ENCODE results near the gene TMC4. TPM values are rescaled to one million over a fixed set of nuclear protein-coding genes. Genes with fewer than 3 reads are reported as not detected.

Gene TMC4
- total and polyA plus RNA-seq, 2 donors, result 2.1 to 15.4 TPM

DNA sequence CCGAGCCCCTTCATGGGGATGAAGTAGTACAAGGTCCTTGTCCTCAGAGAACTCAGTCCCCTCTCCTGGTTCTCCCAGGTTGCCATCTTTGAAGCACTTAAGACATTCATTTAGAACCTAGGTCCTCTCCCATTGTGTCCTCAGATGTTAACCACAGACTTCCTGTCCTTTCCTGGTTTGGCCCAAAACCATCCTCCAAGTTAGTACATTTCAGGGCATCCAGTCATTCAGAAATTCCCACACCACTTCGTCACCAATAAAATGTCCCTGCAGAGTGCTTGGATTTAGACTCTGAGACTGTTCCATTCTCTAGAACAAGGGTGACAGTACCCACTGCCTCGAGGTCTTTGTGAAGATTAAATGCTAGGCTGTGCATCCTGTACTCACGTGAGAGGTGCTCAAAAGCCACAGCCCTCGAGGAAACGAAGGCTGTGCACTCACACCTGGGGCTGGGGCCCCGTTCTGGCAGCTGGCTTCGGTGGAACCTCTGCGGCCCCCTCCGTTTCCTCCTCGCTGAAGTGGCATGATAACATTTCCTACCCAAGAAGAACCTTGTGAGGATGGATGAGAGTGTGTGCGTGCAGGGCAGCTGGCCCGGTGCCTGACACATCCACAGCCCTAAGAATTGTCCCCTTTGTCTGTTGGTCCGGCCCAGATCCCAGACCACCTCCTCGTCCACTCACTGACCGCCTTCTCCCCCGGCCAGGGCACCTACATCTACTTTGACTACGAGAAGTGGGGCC is 18.2 kb downstream of the TMC4 start:
- Histone ChIP-seq H3K36me3 (ENCODE audit: control insufficient read depth in 2 of 2, insufficient read depth in 2 of 2, low read length in 1 of 2) (peaks cover 77 to 86% of the 10 kb centered on the region in 2 donors), H3K27me3 (ENCODE audit: control insufficient read depth in 2 of 2, insufficient read depth in 1 of 2, low read length in 1 of 2) (no peaks in the 10 kb centered on the region), H3K9me3 (ENCODE audit: control insufficient read depth in 2 of 2, insufficient read depth in 1 of 2, low read length in 1 of 2) (no peaks in the 10 kb centered on the region), H3K4me3 (ENCODE audit: low read length in 2 of 2) (no peak overlapping the region), H3K27ac (ENCODE audit: low read depth in 1 of 2, low read length in 1 of 2) (peak overlapping the region; percentile 76 to 94), H3K4me1 (ENCODE audit: control insufficient read depth in 2 of 2, insufficient read depth in 2 of 2, low read length in 2 of 2) (peaks cover 33 to 56% of the 10 kb centered on the region in 2 donors)
- 38% methylated on average over 18 of the region's 18 CpGs for WGBS
- DNase-seq (ENCODE audit: low read depth in 6 of 9, low spot score in 9 of 9), result peak; percentile 62 to 95 (median 86)

DNA sequence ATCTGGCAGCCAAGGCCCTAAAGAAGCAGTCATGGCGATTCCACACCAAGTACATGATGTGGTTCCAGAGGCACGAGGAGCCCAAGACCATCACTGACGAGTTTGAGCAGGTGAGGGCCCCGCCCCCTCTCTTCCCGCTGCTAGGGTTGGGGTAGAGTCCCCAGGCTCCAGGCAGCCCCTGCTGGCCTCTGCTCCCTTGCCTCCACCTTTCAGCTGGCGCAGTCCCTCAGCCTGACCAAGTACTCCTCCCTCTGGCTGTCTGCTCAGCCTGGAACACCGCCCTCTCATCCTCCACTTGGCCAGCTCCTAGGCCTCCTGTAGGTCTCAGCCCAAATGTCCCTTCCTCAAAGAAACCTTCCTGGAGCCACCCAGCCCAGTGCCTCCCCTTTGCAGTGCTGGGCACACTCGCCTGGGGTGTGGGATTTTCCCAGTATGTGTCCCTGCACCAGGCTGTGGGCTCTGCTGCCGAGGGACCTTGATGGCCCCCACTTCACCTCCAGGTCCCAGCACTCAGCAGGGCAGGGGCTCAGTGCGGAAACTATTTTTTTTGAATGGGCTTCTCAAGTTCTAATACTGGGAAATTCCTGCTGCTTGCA is 19.1 kb downstream of the TMC4 start:
- DNase-seq (ENCODE audit: low read depth in 6 of 9, low spot score in 9 of 9), result no peak
- H3K4me1 ChIP-seq (ENCODE audit: control insufficient read depth in 2 of 2, insufficient read depth in 2 of 2, low read length in 2 of 2), result peaks cover 33 to 52% of the 10 kb centered on the region in 2 donors
- WGBS, result 95% methylated on average over 10 of the region's 10 CpGs

DNA sequence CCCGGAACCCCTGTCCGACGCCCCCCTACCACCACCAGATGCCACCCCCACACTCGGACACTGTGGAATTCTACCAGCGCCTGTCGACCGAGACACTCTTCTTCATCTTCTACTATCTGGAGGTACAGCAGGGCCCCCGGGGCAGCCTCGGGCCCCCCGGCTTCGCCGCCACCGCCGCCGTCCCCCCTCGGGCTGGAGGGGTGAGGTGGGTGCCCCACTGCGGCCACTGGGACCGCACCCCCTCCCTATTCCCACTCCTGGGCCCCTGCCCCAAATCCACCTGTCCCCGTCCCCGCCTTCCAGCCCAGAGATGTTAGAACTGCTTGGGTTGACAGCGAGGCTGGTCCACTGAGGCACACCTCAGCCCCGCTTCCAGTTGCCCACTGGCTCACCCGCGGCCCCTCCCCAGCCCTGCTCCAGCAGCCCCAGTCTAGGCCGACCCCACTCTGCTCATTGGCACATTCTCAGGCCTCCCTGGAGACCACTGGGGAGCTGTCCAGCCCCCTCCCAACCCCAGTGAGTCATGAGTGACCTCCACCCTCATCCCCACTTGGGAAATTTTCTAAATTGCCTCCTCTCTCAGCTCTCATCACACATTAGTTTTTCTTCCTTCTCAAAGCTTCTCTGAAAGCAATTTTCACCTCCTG is 20.0 kb downstream of the TMC4 start:
- H3K27ac ChIP-seq (ENCODE audit: low read depth in 1 of 2, low read length in 1 of 2), result peak overlapping the region in 1 of 2 donors; percentile 94
- DNase-seq (ENCODE audit: low read depth in 6 of 9, low spot score in 9 of 9), result no peak

More for the DNA sequence above, 19.1 kb downstream of the TMC4 start:
- no peak overlapping the region for H3K4me3 ChIP-seq (ENCODE audit: low read length in 2 of 2)
- no peaks in the 10 kb centered on the region for H3K9me3 ChIP-seq (ENCODE audit: control insufficient read depth in 2 of 2, insufficient read depth in 1 of 2, low read length in 1 of 2)
- no peaks in the 10 kb centered on the region for H3K27me3 ChIP-seq (ENCODE audit: control insufficient read depth in 2 of 2, insufficient read depth in 1 of 2, low read length in 1 of 2)
- peak overlapping the region in 1 of 2 donors; percentile 94 for H3K27ac ChIP-seq (ENCODE audit: low read depth in 1 of 2, low read length in 1 of 2)
- H3K36me3 ChIP-seq (ENCODE audit: control insufficient read depth in 2 of 2, insufficient read depth in 2 of 2, low read length in 1 of 2), result peaks cover 86 to 94% of the 10 kb centered on the region in 2 donors

DNA sequence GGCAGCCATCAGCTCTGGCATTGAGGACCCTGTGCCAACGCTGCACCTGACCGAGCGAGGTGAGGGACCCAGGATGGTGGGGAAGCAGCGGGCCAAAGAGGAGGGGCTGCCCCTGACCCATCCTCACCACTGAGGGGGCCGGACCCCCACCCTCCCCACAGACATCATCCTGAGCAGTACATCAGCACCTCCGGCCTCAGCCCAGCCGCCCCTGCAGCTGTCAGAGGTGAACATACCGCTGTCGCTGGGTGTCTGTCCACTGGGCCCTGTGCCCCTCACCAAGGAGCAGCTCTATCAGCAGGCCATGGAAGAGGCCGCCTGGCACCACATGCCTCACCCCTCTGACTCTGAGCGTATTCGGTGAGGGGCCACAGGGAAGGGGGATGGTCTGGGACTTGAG is 20.7 kb downstream of the TMC4 start:
- Histone ChIP-seq H3K9me3 (ENCODE audit: control insufficient read depth in 2 of 2, insufficient read depth in 1 of 2, low read length in 1 of 2) (no peaks in the 10 kb centered on the region), H3K27ac (ENCODE audit: low read depth in 1 of 2, low read length in 1 of 2) (no peak overlapping the region), H3K27me3 (ENCODE audit: control insufficient read depth in 2 of 2, insufficient read depth in 1 of 2, low read length in 1 of 2) (no peaks in the 10 kb centered on the region), H3K4me3 (ENCODE audit: low read length in 2 of 2) (no peak overlapping the region), H3K4me1 (ENCODE audit: control insufficient read depth in 2 of 2, insufficient read depth in 2 of 2, low read length in 2 of 2) (peaks cover 25 to 42% of the 10 kb centered on the region in 2 donors), H3K36me3 (ENCODE audit: control insufficient read depth in 2 of 2, insufficient read depth in 2 of 2, low read length in 1 of 2) (peaks cover 91 to 92% of the 10 kb centered on the region in 2 donors)
- 98% methylated on average over 12 of the region's 12 CpGs for WGBS
- no peak for DNase-seq (ENCODE audit: low read depth in 6 of 9, low spot score in 9 of 9)

More for the DNA sequence above, 20.0 kb downstream of the TMC4 start:
- H3K4me1 ChIP-seq (ENCODE audit: control insufficient read depth in 2 of 2, insufficient read depth in 2 of 2, low read length in 2 of 2), result peaks cover 25 to 44% of the 10 kb centered on the region in 2 donors
- H3K4me3 ChIP-seq (ENCODE audit: low read length in 2 of 2), result no peak overlapping the region
- WGBS, result 98% methylated on average over 25 of the region's 25 CpGs
- peaks cover 91 to 92% of the 10 kb centered on the region in 2 donors for H3K36me3 ChIP-seq (ENCODE audit: control insufficient read depth in 2 of 2, insufficient read depth in 2 of 2, low read length in 1 of 2)
- no peaks in the 10 kb centered on the region for H3K27me3 ChIP-seq (ENCODE audit: control insufficient read depth in 2 of 2, insufficient read depth in 1 of 2, low read length in 1 of 2)
- H3K9me3 ChIP-seq (ENCODE audit: control insufficient read depth in 2 of 2, insufficient read depth in 1 of 2, low read length in 1 of 2), result no peaks in the 10 kb centered on the region

DNA sequence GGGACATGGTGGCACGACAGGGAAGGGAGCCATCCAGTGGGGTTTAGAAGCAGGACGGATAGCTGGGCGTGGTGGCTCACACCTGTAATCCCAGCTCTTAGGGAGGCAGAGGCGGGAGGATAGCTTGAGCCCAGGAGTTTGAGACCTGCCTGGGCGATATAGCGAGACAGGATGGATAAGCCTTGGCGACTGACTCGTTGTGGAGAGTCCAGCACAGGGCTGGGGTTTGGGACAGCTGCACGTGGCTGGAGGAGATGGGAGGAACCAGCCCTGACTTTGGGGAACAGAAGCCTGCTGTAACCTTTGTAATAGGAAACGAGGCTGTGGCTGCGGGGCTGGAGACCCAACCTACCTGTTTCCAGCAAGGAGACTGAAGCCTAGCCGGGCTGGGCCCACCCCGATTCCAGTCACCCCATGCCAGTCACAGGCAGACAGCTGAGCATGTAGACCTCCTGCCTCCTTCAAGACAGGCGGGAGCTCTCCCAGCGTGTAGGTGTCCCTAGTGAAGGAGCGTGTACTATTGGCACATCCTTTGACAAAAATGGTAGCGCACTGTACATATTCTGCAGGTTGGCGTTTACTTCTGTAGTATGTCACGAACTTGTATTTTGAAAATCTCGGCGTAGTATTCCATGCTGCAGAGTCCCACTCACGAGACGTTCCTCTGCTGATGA is 21.5 kb downstream of the TMC4 start:
- H3K27ac ChIP-seq (ENCODE audit: low read depth in 1 of 2, low read length in 1 of 2), result no peak overlapping the region
- no peak for DNase-seq (ENCODE audit: low read depth in 6 of 9, low spot score in 9 of 9)
- H3K9me3 ChIP-seq (ENCODE audit: control insufficient read depth in 2 of 2, insufficient read depth in 1 of 2, low read length in 1 of 2), result no peaks in the 10 kb centered on the region
- H3K4me3 ChIP-seq (ENCODE audit: low read length in 2 of 2), result no peak overlapping the region
- WGBS, result 96% methylated on average over 23 of the region's 23 CpGs
- H3K27me3 ChIP-seq (ENCODE audit: control insufficient read depth in 2 of 2, insufficient read depth in 1 of 2, low read length in 1 of 2), result no peaks in the 10 kb centered on the region
- peaks cover 91 to 92% of the 10 kb centered on the region in 2 donors for H3K36me3 ChIP-seq (ENCODE audit: control insufficient read depth in 2 of 2, insufficient read depth in 2 of 2, low read length in 1 of 2)
- H3K4me1 ChIP-seq (ENCODE audit: control insufficient read depth in 2 of 2, insufficient read depth in 2 of 2, low read length in 2 of 2), result peaks cover 25 to 35% of the 10 kb centered on the region in 2 donors

DNA sequence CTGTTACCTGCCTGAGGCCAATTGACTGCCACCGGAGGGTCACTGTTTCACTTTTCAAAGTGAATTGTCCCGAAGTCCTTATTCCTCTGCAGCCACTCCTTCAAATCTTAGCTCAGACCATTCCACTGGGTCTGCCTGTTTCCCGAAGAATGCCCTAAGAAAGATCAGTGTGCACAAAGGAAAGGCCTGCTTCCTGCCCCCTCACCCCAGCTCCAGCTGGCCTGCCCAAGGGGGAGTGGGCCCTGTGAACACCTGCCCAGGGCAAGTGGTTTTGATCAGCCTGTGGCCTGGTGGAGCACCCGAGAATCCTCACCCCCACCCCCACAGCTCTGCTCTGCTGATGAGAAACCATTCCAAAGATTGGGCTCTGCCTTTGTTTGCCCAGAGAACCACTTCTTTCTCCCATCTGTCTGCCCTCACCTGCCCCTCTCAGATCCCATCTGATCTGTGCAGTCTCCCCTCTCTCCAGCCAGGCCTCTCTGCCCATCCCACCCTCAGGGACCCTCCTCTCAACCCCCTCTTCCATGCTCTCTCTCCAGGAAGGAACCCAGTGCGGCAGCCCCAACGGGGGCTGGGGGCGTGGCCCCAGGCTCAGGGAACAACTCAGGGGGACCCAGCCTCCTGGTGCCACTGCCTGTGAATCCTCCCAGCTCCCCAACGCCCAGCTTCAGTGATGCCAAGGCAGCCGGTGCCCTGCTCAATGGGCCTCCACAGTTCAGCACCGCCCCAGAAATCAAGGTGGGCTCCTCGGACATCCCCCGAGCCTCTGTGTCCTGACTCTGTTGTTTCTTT is 23.7 kb downstream of the TMC4 start:
- H3K4me1 ChIP-seq (ENCODE audit: control insufficient read depth in 2 of 2, insufficient read depth in 2 of 2, low read length in 2 of 2), result peaks cover 7 to 12% of the 10 kb centered on the region in 2 donors
- H3K27ac ChIP-seq (ENCODE audit: low read depth in 1 of 2, low read length in 1 of 2), result peak overlapping the region in 1 of 2 donors; percentile 12
- peaks cover 92 to 95% of the 10 kb centered on the region in 2 donors for H3K36me3 ChIP-seq (ENCODE audit: control insufficient read depth in 2 of 2, insufficient read depth in 2 of 2, low read length in 1 of 2)
- no peak overlapping the region for H3K4me3 ChIP-seq (ENCODE audit: low read length in 2 of 2)
- 89% methylated on average over 12 of the region's 12 CpGs for WGBS
- H3K27me3 ChIP-seq (ENCODE audit: control insufficient read depth in 2 of 2, insufficient read depth in 1 of 2, low read length in 1 of 2), result no peaks in the 10 kb centered on the region
- DNase-seq (ENCODE audit: low read depth in 6 of 9, low spot score in 9 of 9), result no peak
- no peaks in the 10 kb centered on the region for H3K9me3 ChIP-seq (ENCODE audit: control insufficient read depth in 2 of 2, insufficient read depth in 1 of 2, low read length in 1 of 2)

DNA sequence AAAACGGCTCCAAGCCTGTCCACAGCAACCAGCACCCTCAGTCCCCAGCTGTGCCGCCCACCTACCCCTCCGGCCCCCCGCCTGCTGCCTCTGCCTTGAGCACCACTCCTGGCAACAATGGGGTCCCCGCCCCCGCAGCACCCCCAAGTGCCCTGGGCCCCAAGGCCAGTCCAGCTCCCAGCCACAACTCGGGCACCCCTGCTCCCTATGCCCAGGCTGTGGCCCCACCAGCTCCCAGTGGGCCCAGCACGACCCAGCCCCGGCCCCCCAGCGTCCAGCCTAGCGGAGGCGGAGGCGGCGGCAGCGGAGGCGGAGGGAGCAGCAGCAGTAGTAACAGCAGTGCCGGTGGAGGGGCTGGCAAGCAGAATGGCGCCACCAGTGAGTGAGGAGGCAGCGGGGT is 24.8 kb downstream of the TMC4 start:
- Histone ChIP-seq H3K4me3 (ENCODE audit: low read length in 2 of 2) (no peak overlapping the region), H3K4me1 (ENCODE audit: control insufficient read depth in 2 of 2, insufficient read depth in 2 of 2, low read length in 2 of 2) (peaks cover 0 to 1% of the 10 kb centered on the region in 2 donors), H3K27ac (ENCODE audit: low read depth in 1 of 2, low read length in 1 of 2) (no peak overlapping the region), H3K36me3 (ENCODE audit: control insufficient read depth in 2 of 2, insufficient read depth in 2 of 2, low read length in 1 of 2) (peaks cover 92 to 95% of the 10 kb centered on the region in 2 donors), H3K27me3 (ENCODE audit: control insufficient read depth in 2 of 2, insufficient read depth in 1 of 2, low read length in 1 of 2) (no peaks in the 10 kb centered on the region), H3K9me3 (ENCODE audit: control insufficient read depth in 2 of 2, insufficient read depth in 1 of 2, low read length in 1 of 2) (no peaks in the 10 kb centered on the region)
- WGBS, result 96% methylated on average over 19 of the region's 19 CpGs
- DNase-seq (ENCODE audit: low read depth in 6 of 9, low spot score in 9 of 9), result no peak

DNA sequence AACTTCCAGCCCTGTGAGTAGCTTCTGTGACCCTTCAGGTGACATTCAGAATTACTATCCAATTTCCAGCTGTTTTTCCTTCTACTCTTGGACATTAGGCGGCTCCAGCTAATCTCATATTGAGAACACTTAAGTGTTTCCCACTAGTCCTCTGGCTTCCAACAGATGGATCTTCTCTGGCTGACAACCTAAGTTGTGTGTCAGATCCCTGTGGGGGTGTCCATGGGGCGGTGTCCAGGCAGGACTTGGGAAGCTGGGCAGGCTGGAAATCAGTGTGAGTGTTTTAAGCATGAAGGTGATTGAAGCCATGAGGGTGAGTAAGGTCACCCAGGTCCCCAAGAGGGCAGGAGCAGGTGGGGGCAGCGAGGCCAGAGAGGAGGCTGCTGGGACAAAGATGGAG is 25.3 kb downstream of the TMC4 start:
- H3K36me3 ChIP-seq (ENCODE audit: control insufficient read depth in 2 of 2, insufficient read depth in 2 of 2, low read length in 1 of 2), result peaks cover 92 to 95% of the 10 kb centered on the region in 2 donors
- 98% methylated on average over 3 of the region's 3 CpGs for WGBS
- no peak for DNase-seq (ENCODE audit: low read depth in 6 of 9, low spot score in 9 of 9)

More for the DNA sequence above, 25.3 kb downstream of the TMC4 start:
- no peak overlapping the region for H3K4me3 ChIP-seq (ENCODE audit: low read length in 2 of 2)
- no peaks in the 10 kb centered on the region for H3K9me3 ChIP-seq (ENCODE audit: control insufficient read depth in 2 of 2, insufficient read depth in 1 of 2, low read length in 1 of 2)
- no peaks in the 10 kb centered on the region for H3K27me3 ChIP-seq (ENCODE audit: control insufficient read depth in 2 of 2, insufficient read depth in 1 of 2, low read length in 1 of 2)
- no peaks in the 10 kb centered on the region for H3K4me1 ChIP-seq (ENCODE audit: control insufficient read depth in 2 of 2, insufficient read depth in 2 of 2, low read length in 2 of 2)
- H3K27ac ChIP-seq (ENCODE audit: low read depth in 1 of 2, low read length in 1 of 2), result no peak overlapping the region

Data from thymus (tissue), 11 donors.